ENCODE results near the gene PROCR.
"Not testable (repeated sequence)": the region's sequence is repeated elsewhere in the genome, so short reads cannot be mapped to it uniquely, and the experiment has no call there.

Gene PROCR

GRCh38 chr20:35171753-35172433 is at the start of gene PROCR:
Gene PROCR, plus strand, starts transcription at chr20:35172072. Its CDS starts 83 bp downstream, at chr20:35172155.
- DNase-seq, result peak; percentile 79

- no peak for DNase-seq
Observed at GRCh38 chr20:35122756-35123405, 49.0 kb upstream of the PROCR start.

- DNase-seq, result no peak
Observed at GRCh38 chr20:35125753-35126152, 46.1 kb upstream of the PROCR start.

- no peak for DNase-seq
Observed at GRCh38 chr20:35129647-35130069, 42.2 kb upstream of the PROCR start.

- DNase-seq, result no peak
Observed at GRCh38 chr20:35131934-35132333, 39.9 kb upstream of the PROCR start.

GRCh38 chr20:35133031-35133430 is 38.8 kb upstream of the PROCR start:
- DNase-seq, result no peak

- DNase-seq, result peak; percentile 37
Observed at GRCh38 chr20:35133735-35134134, 38.1 kb upstream of the PROCR start.

GRCh38 chr20:35134472-35134871 is 37.4 kb upstream of the PROCR start:
- DNase-seq, result no peak

- no peak for DNase-seq
Observed at GRCh38 chr20:35134880-35135279, 37.0 kb upstream of the PROCR start.

GRCh38 chr20:35135867-35136586 is 35.8 kb upstream of the PROCR start:
- DNase-seq, result no peak

GRCh38 chr20:35144694-35145093 is 27.2 kb upstream of the PROCR start:
- peak; percentile 80 for DNase-seq

- DNase-seq, result peak; percentile 83
Observed at GRCh38 chr20:35145141-35145564, 26.7 kb upstream of the PROCR start.

GRCh38 chr20:35146299-35146919 is 25.5 kb upstream of the PROCR start:
- DNase-seq, result peak; percentile 64

- peak; percentile 97 for DNase-seq
Observed at GRCh38 chr20:35146920-35147574, 24.8 kb upstream of the PROCR start, which contains the start of gene EDEM2. Gene EDEM2, minus strand, starts transcription at chr20:35147336. Its CDS starts 78 bp downstream, at chr20:35147258.

GRCh38 chr20:35147575-35148071 is 24.2 kb upstream of the PROCR start:
- peak; percentile 63 for DNase-seq

GRCh38 chr20:35150846-35151579 is 20.9 kb upstream of the PROCR start:
- DNase-seq, result no peak

GRCh38 chr20:35151736-35152135 is 20.1 kb upstream of the PROCR start:
- DNase-seq, result no peak

GRCh38 chr20:35155936-35156335 is 15.9 kb upstream of the PROCR start:
- DNase-seq, result no peak

- no peak for DNase-seq
Observed at GRCh38 chr20:35156978-35157377, 14.9 kb upstream of the PROCR start.

GRCh38 chr20:35160341-35160740 is 11.5 kb upstream of the PROCR start:
- not testable (repeated sequence) for DNase-seq

GRCh38 chr20:35164531-35164930 is 7.3 kb upstream of the PROCR start:
- DNase-seq, result not testable (repeated sequence)

Data from hematopoietic multipotent progenitor cell treated with erythropoietin and hydrocortisone succinate and interleukin-3 and kit ligand, for 4 days (in vitro differentiated cells).